Suprapubic skin (tissue), 4 donors: ENCODE data around the gene ARHGDIG. TPM values are rescaled to one million over a fixed set of nuclear protein-coding genes. Genes with fewer than 3 reads are reported as not detected.

Source experiments
- DNase-seq, 2 donors: peaks; one replicate each; pipeline ENCODE4 v3.0.0-alpha.2; 2019; ENCODE audit warnings: low spot score in 2 of 2
- H3K27ac ChIP-seq: fragments of 200-600 bp; sonication (generic); one replicate; pipeline ENCODE4 v1.5.1; 2019
- H3K27me3 ChIP-seq: fragments of 200-600 bp; sonication (generic); one replicate; pipeline ENCODE4 v1.5.1; 2019
- H3K36me3 ChIP-seq: fragments of 200-600 bp; sonication (generic); one replicate; pipeline ENCODE4 v1.5.1; 2019
- H3K4me1 ChIP-seq: fragments of 200-600 bp; sonication (generic); one replicate; pipeline ENCODE4 v1.5.1; 2019
- H3K4me3 ChIP-seq: fragments of 200-600 bp; sonication (generic); one replicate; pipeline ENCODE4 v1.5.1; 2019; ENCODE audit warnings: mild to moderate bottlenecking
- H3K9me3 ChIP-seq: fragments of 200-600 bp; sonication (generic); one replicate; pipeline ENCODE4 v1.5.1; 2019
- CTCF ChIP-seq, 2 donors: fragments of 200-600 bp in 1 of 2; fragments of 450-650 bp in 1 of 2; sonication (generic) in 1 of 2; IDR thresholded peaks; one replicate each; pipeline ENCODE4 v1.5.1; 2016 to 2019; ENCODE audit warnings: antibody characterized with exemption in 2 of 2, mild to moderate bottlenecking in 1 of 2, moderate library complexity in 1 of 2
- EP300 ChIP-seq: sonication (generic); formaldehyde crosslinking; IDR thresholded peaks from one replicate; pipeline ENCODE4 v1.6.1; 2017; ENCODE audit warnings: antibody characterized with exemption
- POLR2A ChIP-seq, 2 donors: fragments of 450-650 bp; IDR thresholded peaks; one replicate each; pipeline ENCODE4 v1.6.1; 2017; ENCODE audit warnings: antibody characterized with exemption in 2 of 2, mild to moderate bottlenecking in 2 of 2, moderate library complexity in 2 of 2
- POLR2AphosphoS5 ChIP-seq, 3 donors: sonication (generic); formaldehyde crosslinking; IDR thresholded peaks; one replicate each; pipeline ENCODE4 v1.6.1; 2017; ENCODE audit warnings: antibody characterized with exemption in 3 of 3
- WGBS: methylation state at CpG from one replicate; pipeline ENCODE4 v1.1.5; 2018; 5-methylcytosine and 5-hydroxymethylcytosine counted together
- total RNA-seq, 4 donors: library from RNA; depleted of rRNA; stranded (reverse); fragments of >200 nt; gene quantifications; one replicate each; pipeline ENCODE4 v1.1.0, GENCODE V29; 2016

ARHGDIG gene
- total RNA-seq, 4 donors from 2014 or later: not detected

- WGBS: 90% methylated on average over 43 of the region's 43 CpGs
- Histone ChIP-seq H3K27ac (no peak overlapping the region), H3K27me3 (no peaks in the 10 kb centered on the region), H3K9me3 (no peaks in the 10 kb centered on the region), H3K4me3 (no peak overlapping the region), H3K4me1 (peaks cover 10% of the 10 kb centered on the region), H3K36me3 (peaks cover 44% of the 10 kb centered on the region)
- no peak for DNase-seq
- TF ChIP-seq CTCF (IDR thresholded peaks at IDR 0.05): no peak
- TF ChIP-seq POLR2AphosphoS5 (IDR thresholded peaks at IDR 0.05): no peak
- no peak for TF ChIP-seq POLR2A (IDR thresholded peaks at IDR 0.05)
- no peak for TF ChIP-seq EP300
Observed at GRCh38 chr16:303760-304505, 23.5 kb downstream of the ARHGDIG start.

- peaks cover 52% of the 10 kb centered on the region for H3K36me3 ChIP-seq
- no peak overlapping the region for H3K4me3 ChIP-seq
- H3K4me1 ChIP-seq: peaks cover 10% of the 10 kb centered on the region
- 49% methylated on average over 19 of the region's 19 CpGs for WGBS
- DNase-seq: no peak
- H3K9me3 ChIP-seq: no peaks in the 10 kb centered on the region
- no peaks in the 10 kb centered on the region for H3K27me3 ChIP-seq
- H3K27ac ChIP-seq: no peak overlapping the region
- TF ChIP-seq POLR2A (IDR thresholded peaks at IDR 0.05): no peak
- TF ChIP-seq CTCF (IDR thresholded peaks at IDR 0.05): no peak
- TF ChIP-seq EP300: no peak
- no peak for TF ChIP-seq POLR2AphosphoS5 (IDR thresholded peaks at IDR 0.05)
Observed at GRCh38 chr16:305916-306626, 25.7 kb downstream of the ARHGDIG start.

- no peaks in the 10 kb centered on the region for H3K9me3 ChIP-seq
- TF ChIP-seq POLR2A (IDR thresholded peaks at IDR 0.05): no peak
- no peak overlapping the region for H3K27ac ChIP-seq
- 79% methylated on average over 13 of the region's 17 CpGs for WGBS
- H3K36me3 ChIP-seq: peaks cover 54% of the 10 kb centered on the region
- no peak overlapping the region for H3K4me3 ChIP-seq
- no peaks in the 10 kb centered on the region for H3K27me3 ChIP-seq
- H3K4me1 ChIP-seq: peaks cover 10% of the 10 kb centered on the region
- no peak for DNase-seq
Observed at GRCh38 chr16:306911-307370, 26.6 kb downstream of the ARHGDIG start.

- TF ChIP-seq CTCF (IDR thresholded peaks at IDR 0.05): no peak
- TF ChIP-seq EP300: no peak
- TF ChIP-seq POLR2A (IDR thresholded peaks at IDR 0.05): no peak
- no peak for TF ChIP-seq POLR2AphosphoS5 (IDR thresholded peaks at IDR 0.05)
- H3K4me1 ChIP-seq: peaks cover 10% of the 10 kb centered on the region
- peaks cover 54% of the 10 kb centered on the region for H3K36me3 ChIP-seq
- no peak overlapping the region for H3K27ac ChIP-seq
- H3K9me3 ChIP-seq: no peaks in the 10 kb centered on the region
- H3K27me3 ChIP-seq: no peaks in the 10 kb centered on the region
- H3K4me3 ChIP-seq: no peak overlapping the region
- 82% methylated on average over 15 of the region's 21 CpGs for WGBS
- DNase-seq: no peak
Observed at GRCh38 chr16:307691-308312, 27.4 kb downstream of the ARHGDIG start.

GRCh38 chr16:309476-309875 lies 29.1 kb downstream of the ARHGDIG start:
- Histone ChIP-seq H3K27me3 (no peaks in the 10 kb centered on the region), H3K36me3 (peaks cover 56% of the 10 kb centered on the region), H3K4me1 (peaks cover 10% of the 10 kb centered on the region), H3K27ac (no peak overlapping the region), H3K4me3 (no peak overlapping the region), H3K9me3 (no peaks in the 10 kb centered on the region)
- DNase-seq: no peak
- no peak for TF ChIP-seq POLR2A (IDR thresholded peaks at IDR 0.05)
- WGBS: 80% methylated on average over 7 of the region's 7 CpGs

- peaks cover 58% of the 10 kb centered on the region for H3K36me3 ChIP-seq
- no peak for DNase-seq
- 93% methylated on average over 14 of the region's 15 CpGs for WGBS
- H3K27me3 ChIP-seq: no peaks in the 10 kb centered on the region
- no peak overlapping the region for H3K27ac ChIP-seq
- no peaks in the 10 kb centered on the region for H3K9me3 ChIP-seq
- no peak overlapping the region for H3K4me3 ChIP-seq
- peaks cover 4% of the 10 kb centered on the region for H3K4me1 ChIP-seq
- TF ChIP-seq POLR2A (IDR thresholded peaks at IDR 0.05): no peak
- no peak for TF ChIP-seq CTCF (IDR thresholded peaks at IDR 0.05)
- no peak for TF ChIP-seq EP300
- no peak for TF ChIP-seq POLR2AphosphoS5 (IDR thresholded peaks at IDR 0.05)
Observed at GRCh38 chr16:311725-312124, 31.3 kb downstream of the ARHGDIG start.
